ENCODE data around the gene MCFD2. TPM values are rescaled to one million over a fixed set of nuclear protein-coding genes. Genes with fewer than 3 reads are reported as not detected.
A peak's percentile ranks its signal among the peaks of the same experiment; 100 is the strongest.

MCFD2 gene

DNA sequence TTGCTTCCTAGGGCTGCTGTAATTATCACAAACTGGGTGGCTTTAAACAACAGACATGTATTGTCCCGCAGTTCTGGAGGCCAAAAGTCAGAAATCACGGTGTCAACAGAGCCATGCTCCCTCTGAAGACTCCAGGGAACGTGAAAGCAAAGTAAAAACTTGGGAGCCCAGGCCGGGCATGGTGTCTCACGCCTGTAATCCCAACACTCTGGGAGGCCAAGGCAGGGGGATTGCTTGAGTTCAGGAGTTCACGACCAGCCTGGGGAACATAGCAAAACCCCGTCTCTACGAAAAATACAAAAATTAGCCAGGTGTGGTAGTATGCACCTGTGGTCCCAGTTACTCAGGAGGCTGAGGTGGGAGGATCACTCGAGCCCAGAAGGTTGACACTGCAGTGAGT lies 63.5 kb downstream of the MCFD2 start:
- no peak overlapping the region for H3K4me2 ChIP-seq (ENCODE audit: low read length)
- no peaks in the 10 kb centered on the region for H3K36me3 ChIP-seq (ENCODE audit: insufficient read depth, low read length)
- peaks cover 85% of the 10 kb centered on the region for H3K4me1 ChIP-seq (ENCODE audit: control insufficient read depth, insufficient read depth, low read length)
- H3K4me3 ChIP-seq (ENCODE audit: low read length), result no peak overlapping the region
- no peaks in the 10 kb centered on the region for H3K27me3 ChIP-seq (ENCODE audit: control insufficient read depth, insufficient read depth, low read length)
- no peaks in the 10 kb centered on the region for H3K9me3 ChIP-seq (replicated peaks; ENCODE audit: low read length)
- H3K9ac ChIP-seq (ENCODE audit: low read depth, low read length), result peak overlapping the region; percentile 55

Small RNAs within 50 kb of the gene (small RNA-seq; reads per million reads assigned to genes)
- not detected for gene AC093732.2
